Epithelial cell of esophagus (primary cell): ENCODE measurements around the gene MITF.
A peak's percentile ranks its signal among the peaks of the same experiment; 100 is the strongest.

Experiments
- DNase-seq: peaks from one replicate; pipeline ENCODE4 v3.0.0; 2010; ENCODE audit warnings: low read depth
- H3K4me3 ChIP-seq: 2 replicates; pipeline ENCODE4 v1.5.1; 2011; ENCODE audit warnings: mild to moderate bottlenecking, low read length, control low read depth
- CTCF ChIP-seq: IDR thresholded peaks from 2 replicates; pipeline ENCODE4 v1.5.1; 2011; ENCODE audit warnings: low read depth, mild to moderate bottlenecking, low read length, control low read depth, inconsistent platforms; ENCODE audit not compliant: insufficient read depth; ENCODE audit errors: missing control alignments

The MITF gene

GRCh38 chr3:69856965-69857705, 117.9 kb downstream of the MITF start:
- TF ChIP-seq CTCF, result no peak
- no peak for DNase-seq
- H3K4me3 ChIP-seq, result no peak overlapping the region

GRCh38 chr3:69861556-69861955, 122.3 kb downstream of the MITF start:
- no peak for DNase-seq
- TF ChIP-seq CTCF, result no peak
- H3K4me3 ChIP-seq, result no peak overlapping the region

GRCh38 chr3:69864141-69864540, 124.9 kb downstream of the MITF start:
- DNase-seq, result peak; percentile 20
- TF ChIP-seq CTCF, result no peak
- no peak overlapping the region for H3K4me3 ChIP-seq

GRCh38 chr3:69864766-69865165, 125.5 kb downstream of the MITF start:
- TF ChIP-seq CTCF, result no peak
- DNase-seq, result no peak
- H3K4me3 ChIP-seq, result no peak overlapping the region

- H3K4me3 ChIP-seq, result peak overlapping the region; percentile 55
- no peak for TF ChIP-seq CTCF
- peak; percentile 65 for DNase-seq
These were observed 126.8 kb downstream of the MITF start for GRCh38 chr3:69865925-69866679.

GRCh38 chr3:69866988-69867720, 127.9 kb downstream of the MITF start:
- H3K4me3 ChIP-seq, result peak overlapping the region; percentile 55
- TF ChIP-seq CTCF, result no peak
- peak; percentile 76 for DNase-seq
